Smooth muscle cell (in vitro differentiated cells): ENCODE results near the gene NIPSNAP2. TPM values are rescaled to one million over a fixed set of nuclear protein-coding genes. Genes with fewer than 3 reads are reported as not detected.

ENCODE experiments used
- DNase-seq: peaks from one replicate; lab custom pipeline; 2025; ENCODE audit not compliant: unreplicated experiment; lab: John Stamatoyannopoulos, UW
- H2AFZ ChIP-seq: fragments of 200-600 bp; sonication (generic); 2 replicates; pipeline ENCODE4 v1.6.0; 2016; ENCODE audit warnings: antibody characterized with exemption, low read depth, mild to moderate bottlenecking
- H3F3A ChIP-seq: fragments of 200-600 bp; sonication (generic); 2 replicates; pipeline ENCODE4 v1.6.0; 2017; ENCODE audit warnings: antibody characterized with exemption, low read depth
- H3K27ac ChIP-seq: fragments of 200-600 bp; sonication (generic); 2 replicates; pipeline ENCODE4 v1.5.1; 2016; ENCODE audit warnings: low read depth, mild to moderate bottlenecking
- H3K27me3 ChIP-seq: fragments of 200-600 bp; sonication (generic); 2 replicates; pipeline ENCODE4 v1.6.1; 2016; ENCODE audit warnings: low read depth, mild to moderate bottlenecking
- H3K36me3 ChIP-seq: fragments of 200-600 bp; sonication (generic); 2 replicates; pipeline ENCODE4 v1.5.1; 2016; ENCODE audit warnings: low read depth
- H3K4me1 ChIP-seq: fragments of 200-600 bp; sonication (generic); 2 replicates; pipeline ENCODE4 v1.5.1; 2016; ENCODE audit warnings: low read depth
- H3K4me2 ChIP-seq: fragments of 200-600 bp; sonication (generic); 2 replicates; pipeline ENCODE4 v1.6.0; 2016; ENCODE audit warnings: mild to moderate bottlenecking
- H3K4me3 ChIP-seq: fragments of 200-600 bp; sonication (generic); 2 replicates; pipeline ENCODE4 v1.5.1; 2016; ENCODE audit warnings: mild to moderate bottlenecking
- H3K79me2 ChIP-seq: fragments of 200-600 bp; sonication (generic); 2 replicates; pipeline ENCODE4 v1.6.0; 2016; ENCODE audit warnings: low read depth, mild to moderate bottlenecking
- H3K9ac ChIP-seq: fragments of 200-600 bp; sonication (generic); 2 replicates; pipeline ENCODE4 v1.6.0; 2016; ENCODE audit warnings: low read depth
- H3K9me3 ChIP-seq: fragments of 200-600 bp; sonication (generic); replicated peaks from 2 replicates; pipeline ENCODE4 v1.5.1; 2016; ENCODE audit warnings: low read depth
- H4K20me1 ChIP-seq: fragments of 200-600 bp; sonication (generic); 2 replicates; pipeline ENCODE4 v1.6.0; 2016; ENCODE audit warnings: low read depth
- WGBS: methylation state at CpG from one replicate; pipeline ENCODE4 v1.1.7; 2016; ENCODE audit warnings: low lambda C conversion rate; 5-methylcytosine and 5-hydroxymethylcytosine counted together
- polyA plus RNA-seq: library from polyadenylated mRNA; unstranded; fragments of >200 nt; fragmentation: Nextera tagmentation; extraction: Ambion mirVana; gene quantifications from 2 replicates; pipeline ENCODE4 v1.2.1, GENCODE V29; 2016
- total RNA-seq: library from RNA; depleted of rRNA; stranded (reverse); fragments of >200 nt; gene quantifications from 2 replicates; pipeline ENCODE4 v1.2.3, GENCODE V29; 2014
- TF ChIP-seq, protein P1 (sequence below): fragments of 200-600 bp; sonication (generic); IDR thresholded peaks from 2 replicates; pipeline ENCODE4 v1.5.1; 2017; ENCODE audit warnings: borderline replicate concordance, mild to moderate bottlenecking, antibody characterized with exemption; ENCODE audit not compliant: insufficient read depth, poor library complexity, severe bottlenecking

NIPSNAP2 gene
- total and polyA plus RNA-seq, 2 experiments from 2014 or later, result 41.2 to 44.7 TPM

DNA sequence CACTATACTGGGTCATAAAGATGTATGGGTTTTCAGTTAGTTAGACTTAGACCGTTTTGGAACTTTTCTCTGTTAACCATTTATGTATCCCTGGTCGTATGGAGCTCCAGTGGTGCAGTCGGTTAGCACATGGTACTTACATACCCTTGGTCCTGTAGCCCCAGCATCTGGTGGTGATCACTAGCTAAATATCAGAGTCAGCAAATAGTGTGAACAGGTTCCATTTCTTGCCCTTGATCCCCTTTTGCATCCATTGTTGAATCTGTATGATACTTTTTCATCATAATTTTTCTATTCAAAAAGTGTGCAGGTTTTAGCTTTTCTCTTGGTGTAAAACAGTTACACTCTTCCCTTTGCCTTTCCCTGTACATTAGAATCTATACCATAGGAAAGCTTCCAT, 15.9 kb downstream of the NIPSNAP2 start:
- peaks cover 13% of the 10 kb centered on the region for H3K36me3 ChIP-seq
- 99% methylated on average over 3 of the region's 3 CpGs for WGBS

DNA sequence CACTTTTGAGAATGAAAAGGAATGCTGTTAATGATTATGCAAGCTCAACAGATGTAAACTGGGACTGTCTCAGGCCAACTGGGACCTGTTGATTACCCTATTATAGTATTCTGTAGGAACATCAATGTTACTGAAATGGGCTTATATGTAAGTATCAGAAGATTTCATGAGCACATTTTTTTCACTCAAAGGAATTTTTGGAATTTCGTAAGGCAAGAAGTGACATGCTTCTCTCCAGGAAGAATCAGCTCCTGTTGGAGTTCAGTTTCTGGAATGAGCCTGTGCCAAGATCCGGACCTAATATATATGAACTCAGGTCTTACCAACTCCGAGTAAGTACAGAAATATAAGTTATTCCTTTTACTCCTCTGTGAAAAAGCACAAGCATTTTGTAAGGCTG, 19.2 kb downstream of the NIPSNAP2 start:
- peaks cover 14% of the 10 kb centered on the region for H3K36me3 ChIP-seq
- H3K27me3 ChIP-seq, result no peaks in the 10 kb centered on the region
- TF ChIP-seq, protein P1, sequence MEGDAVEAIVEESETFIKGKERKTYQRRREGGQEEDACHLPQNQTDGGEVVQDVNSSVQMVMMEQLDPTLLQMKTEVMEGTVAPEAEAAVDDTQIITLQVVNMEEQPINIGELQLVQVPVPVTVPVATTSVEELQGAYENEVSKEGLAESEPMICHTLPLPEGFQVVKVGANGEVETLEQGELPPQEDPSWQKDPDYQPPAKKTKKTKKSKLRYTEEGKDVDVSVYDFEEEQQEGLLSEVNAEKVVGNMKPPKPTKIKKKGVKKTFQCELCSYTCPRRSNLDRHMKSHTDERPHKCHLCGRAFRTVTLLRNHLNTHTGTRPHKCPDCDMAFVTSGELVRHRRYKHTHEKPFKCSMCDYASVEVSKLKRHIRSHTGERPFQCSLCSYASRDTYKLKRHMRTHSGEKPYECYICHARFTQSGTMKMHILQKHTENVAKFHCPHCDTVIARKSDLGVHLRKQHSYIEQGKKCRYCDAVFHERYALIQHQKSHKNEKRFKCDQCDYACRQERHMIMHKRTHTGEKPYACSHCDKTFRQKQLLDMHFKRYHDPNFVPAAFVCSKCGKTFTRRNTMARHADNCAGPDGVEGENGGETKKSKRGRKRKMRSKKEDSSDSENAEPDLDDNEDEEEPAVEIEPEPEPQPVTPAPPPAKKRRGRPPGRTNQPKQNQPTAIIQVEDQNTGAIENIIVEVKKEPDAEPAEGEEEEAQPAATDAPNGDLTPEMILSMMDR, result no peak
- no peak overlapping the region for H3K9ac ChIP-seq
- no peaks in the 10 kb centered on the region for H3K9me3 ChIP-seq
- WGBS, result 86% methylated on average over 3 of the region's 3 CpGs
- H4K20me1 ChIP-seq, result no peaks in the 10 kb centered on the region
- H3K4me3 ChIP-seq, result no peak overlapping the region
- H3K79me2 ChIP-seq, result no peaks in the 10 kb centered on the region
- H3K4me1 ChIP-seq, result no peaks in the 10 kb centered on the region
- no peak overlapping the region for H3K4me2 ChIP-seq
- no peak overlapping the region for H3K27ac ChIP-seq
- no peak for DNase-seq
- no peaks in the 10 kb centered on the region for H3F3A ChIP-seq
- no peak overlapping the region for H2AFZ ChIP-seq

More for the DNA sequence above, 15.9 kb downstream of the NIPSNAP2 start:
- DNase-seq, result no peak
- H3F3A ChIP-seq, result no peaks in the 10 kb centered on the region
- H3K79me2 ChIP-seq, result peaks cover 5% of the 10 kb centered on the region
- peaks cover 26% of the 10 kb centered on the region for H4K20me1 ChIP-seq
- no peaks in the 10 kb centered on the region for H3K27me3 ChIP-seq
- no peak overlapping the region for H2AFZ ChIP-seq
- H3K9me3 ChIP-seq, result no peaks in the 10 kb centered on the region
- no peak overlapping the region for H3K27ac ChIP-seq
- TF ChIP-seq, protein P1, result no peak
- no peak overlapping the region for H3K4me3 ChIP-seq
- H3K4me2 ChIP-seq, result no peak overlapping the region
- no peaks in the 10 kb centered on the region for H3K4me1 ChIP-seq
- no peak overlapping the region for H3K9ac ChIP-seq

DNA sequence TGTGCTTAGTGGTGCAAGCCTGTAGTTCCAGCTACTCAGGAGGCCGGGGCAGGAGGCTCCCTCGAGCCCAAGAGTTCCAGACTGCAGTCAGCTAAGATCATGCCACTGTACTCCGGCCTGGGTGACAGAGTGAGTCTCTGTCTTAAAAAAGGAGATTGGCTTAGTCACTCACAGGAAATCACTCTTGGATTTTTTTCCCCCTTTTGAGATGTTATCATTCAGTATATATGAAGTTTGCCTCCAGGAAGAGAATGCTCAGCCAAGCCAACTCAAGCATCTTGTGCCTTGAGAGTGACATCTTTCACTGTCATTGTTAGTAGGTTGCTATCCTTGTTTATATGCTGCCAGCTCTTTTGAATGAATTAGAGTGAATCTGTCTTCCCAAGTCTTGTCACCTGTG, 28.0 kb downstream of the NIPSNAP2 start:
- Histone ChIP-seq H4K20me1 (no peaks in the 10 kb centered on the region), H3K4me2 (no peak overlapping the region), H3K9ac (no peak overlapping the region), H3K79me2 (no peaks in the 10 kb centered on the region), H3F3A (no peaks in the 10 kb centered on the region), H3K27ac (no peak overlapping the region), H3K9me3 (no peaks in the 10 kb centered on the region), H3K27me3 (no peaks in the 10 kb centered on the region), H3K36me3 (peaks cover 4% of the 10 kb centered on the region), H3K4me1 (no peaks in the 10 kb centered on the region), H3K4me3 (no peak overlapping the region), H2AFZ (no peak overlapping the region)
- TF ChIP-seq, protein P1, result no peak
- WGBS, result 97% methylated on average over 3 of the region's 3 CpGs
- DNase-seq, result no peak

DNA sequence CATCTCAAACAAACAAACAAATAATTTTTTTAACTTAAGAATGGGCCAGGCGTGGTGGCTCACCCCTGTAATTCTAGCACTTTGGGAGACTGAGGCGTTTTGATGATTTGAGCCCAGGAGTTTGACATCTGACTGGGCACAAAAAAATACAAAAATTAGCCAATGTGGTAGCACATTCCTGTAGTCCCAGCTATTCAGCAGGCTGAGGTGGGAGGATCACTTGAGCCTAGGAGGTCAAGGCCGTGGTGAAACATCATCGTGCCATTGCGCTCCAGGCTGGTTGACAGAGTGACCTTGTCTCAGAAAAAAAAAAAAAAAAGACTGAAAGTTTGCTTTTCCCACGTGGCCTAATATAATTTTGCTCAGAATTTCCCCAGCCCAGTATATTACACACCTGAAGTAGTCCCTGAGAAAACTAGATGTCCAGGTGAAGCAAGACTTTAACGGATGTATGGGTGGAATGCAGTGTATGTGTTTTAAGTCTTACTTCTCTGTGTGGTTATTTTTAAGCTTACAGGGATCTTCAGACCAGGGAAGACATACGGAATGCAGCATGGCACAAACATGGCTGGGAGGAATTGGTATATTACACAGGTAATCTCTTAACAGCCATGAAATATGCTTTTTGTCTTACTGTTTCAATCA, 32.6 kb downstream of the NIPSNAP2 start:
- Histone ChIP-seq H4K20me1 (no peaks in the 10 kb centered on the region), H3K79me2 (no peaks in the 10 kb centered on the region), H3K9ac (no peak overlapping the region), H3F3A (no peaks in the 10 kb centered on the region), H3K4me1 (no peaks in the 10 kb centered on the region), H3K4me3 (no peak overlapping the region), H3K27me3 (no peaks in the 10 kb centered on the region), H3K9me3 (no peaks in the 10 kb centered on the region), H3K4me2 (no peak overlapping the region), H3K36me3 (peaks cover 6% of the 10 kb centered on the region), H2AFZ (no peak overlapping the region), H3K27ac (no peak overlapping the region)
- WGBS, result 97% methylated on average over 8 of the region's 8 CpGs
- TF ChIP-seq, protein P1, result no peak
- DNase-seq, result no peak
